GM10847 (cell line): ENCODE measurements around the gene HCFC1R1.

ENCODE experiments used
- POLR2A ChIP-seq: IDR thresholded peaks from 2 replicates; pipeline ENCODE4 v1.6.1; 2011; ENCODE audit not compliant: insufficient read length; ENCODE audit errors: extremely low read depth

The HCFC1R1 gene

GRCh38 chr16:3015865-3016521 lies 7.7 kb downstream of the HCFC1R1 start:
- no peak for TF ChIP-seq POLR2A

GRCh38 chr16:3014971-3015370 lies 8.8 kb downstream of the HCFC1R1 start:
- no peak for TF ChIP-seq POLR2A

- TF ChIP-seq POLR2A: no peak
Observed at GRCh38 chr16:3013998-3014690, 9.6 kb downstream of the HCFC1R1 start.

GRCh38 chr16:3013491-3013951 lies 10.2 kb downstream of the HCFC1R1 start:
- no peak for TF ChIP-seq POLR2A

GRCh38 chr16:3012828-3013420 lies 10.8 kb downstream of the HCFC1R1 start, which contains the start of gene CLDN9:
CLDN9 (plus strand) TSS chr16:3012923; CDS start chr16:3013363, 440 bp downstream.
- no peak for TF ChIP-seq POLR2A

GRCh38 chr16:3012246-3012645 lies 11.5 kb downstream of the HCFC1R1 start:
- no peak for TF ChIP-seq POLR2A

- TF ChIP-seq POLR2A: no peak
Observed at GRCh38 chr16:3010510-3010909, 13.2 kb downstream of the HCFC1R1 start.

GRCh38 chr16:3009568-3010390 lies 14.0 kb downstream of the HCFC1R1 start:
- TF ChIP-seq POLR2A: no peak

- no peak for TF ChIP-seq POLR2A
Observed at GRCh38 chr16:3008690-3009037, 15.1 kb downstream of the HCFC1R1 start.

GRCh38 chr16:3007957-3008689 lies 15.6 kb downstream of the HCFC1R1 start:
- TF ChIP-seq POLR2A: no peak

GRCh38 chr16:3007059-3007956 lies 16.4 kb downstream of the HCFC1R1 start:
- no peak for TF ChIP-seq POLR2A

- TF ChIP-seq POLR2A: no peak
Observed at GRCh38 chr16:3004781-3005284, 18.9 kb downstream of the HCFC1R1 start.

- TF ChIP-seq POLR2A: no peak
Observed at GRCh38 chr16:3004319-3004718, 19.4 kb downstream of the HCFC1R1 start.
